Measurements from ENCODE around the gene CTSZ. TPM values are rescaled to one million over a fixed set of nuclear protein-coding genes. Genes with fewer than 3 reads are reported as not detected.
A peak's percentile ranks its signal among the peaks of the same experiment; 100 is the strongest.

CTSZ gene
- total and polyA plus RNA-seq, 2 of the 8 experiments (the other 6 are each of a cell fraction or from before 2014, with no cell fraction given) = 32.8 to 34.0 TPM

DNA sequence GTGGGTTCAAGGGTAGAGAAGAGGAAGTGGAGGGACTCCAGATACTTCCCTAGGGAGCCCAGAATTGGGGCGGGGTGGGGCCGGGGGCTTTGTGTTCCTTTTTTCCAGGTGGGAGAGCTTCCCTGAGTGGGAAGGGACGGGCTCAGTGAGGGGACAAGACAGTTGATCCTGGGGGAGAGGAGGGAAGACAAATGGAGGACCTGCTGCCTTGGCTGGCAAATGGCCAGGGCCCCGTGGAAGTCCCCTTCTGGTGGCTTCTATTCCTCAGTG lies 2.6 kb downstream of the CTSZ start:
- FAIRE-seq = no peak
- POLR2A ChIA-PET (ENCODE audit: partially characterized antibody) = no interaction called here
- TF ChIP-seq, protein P1, sequence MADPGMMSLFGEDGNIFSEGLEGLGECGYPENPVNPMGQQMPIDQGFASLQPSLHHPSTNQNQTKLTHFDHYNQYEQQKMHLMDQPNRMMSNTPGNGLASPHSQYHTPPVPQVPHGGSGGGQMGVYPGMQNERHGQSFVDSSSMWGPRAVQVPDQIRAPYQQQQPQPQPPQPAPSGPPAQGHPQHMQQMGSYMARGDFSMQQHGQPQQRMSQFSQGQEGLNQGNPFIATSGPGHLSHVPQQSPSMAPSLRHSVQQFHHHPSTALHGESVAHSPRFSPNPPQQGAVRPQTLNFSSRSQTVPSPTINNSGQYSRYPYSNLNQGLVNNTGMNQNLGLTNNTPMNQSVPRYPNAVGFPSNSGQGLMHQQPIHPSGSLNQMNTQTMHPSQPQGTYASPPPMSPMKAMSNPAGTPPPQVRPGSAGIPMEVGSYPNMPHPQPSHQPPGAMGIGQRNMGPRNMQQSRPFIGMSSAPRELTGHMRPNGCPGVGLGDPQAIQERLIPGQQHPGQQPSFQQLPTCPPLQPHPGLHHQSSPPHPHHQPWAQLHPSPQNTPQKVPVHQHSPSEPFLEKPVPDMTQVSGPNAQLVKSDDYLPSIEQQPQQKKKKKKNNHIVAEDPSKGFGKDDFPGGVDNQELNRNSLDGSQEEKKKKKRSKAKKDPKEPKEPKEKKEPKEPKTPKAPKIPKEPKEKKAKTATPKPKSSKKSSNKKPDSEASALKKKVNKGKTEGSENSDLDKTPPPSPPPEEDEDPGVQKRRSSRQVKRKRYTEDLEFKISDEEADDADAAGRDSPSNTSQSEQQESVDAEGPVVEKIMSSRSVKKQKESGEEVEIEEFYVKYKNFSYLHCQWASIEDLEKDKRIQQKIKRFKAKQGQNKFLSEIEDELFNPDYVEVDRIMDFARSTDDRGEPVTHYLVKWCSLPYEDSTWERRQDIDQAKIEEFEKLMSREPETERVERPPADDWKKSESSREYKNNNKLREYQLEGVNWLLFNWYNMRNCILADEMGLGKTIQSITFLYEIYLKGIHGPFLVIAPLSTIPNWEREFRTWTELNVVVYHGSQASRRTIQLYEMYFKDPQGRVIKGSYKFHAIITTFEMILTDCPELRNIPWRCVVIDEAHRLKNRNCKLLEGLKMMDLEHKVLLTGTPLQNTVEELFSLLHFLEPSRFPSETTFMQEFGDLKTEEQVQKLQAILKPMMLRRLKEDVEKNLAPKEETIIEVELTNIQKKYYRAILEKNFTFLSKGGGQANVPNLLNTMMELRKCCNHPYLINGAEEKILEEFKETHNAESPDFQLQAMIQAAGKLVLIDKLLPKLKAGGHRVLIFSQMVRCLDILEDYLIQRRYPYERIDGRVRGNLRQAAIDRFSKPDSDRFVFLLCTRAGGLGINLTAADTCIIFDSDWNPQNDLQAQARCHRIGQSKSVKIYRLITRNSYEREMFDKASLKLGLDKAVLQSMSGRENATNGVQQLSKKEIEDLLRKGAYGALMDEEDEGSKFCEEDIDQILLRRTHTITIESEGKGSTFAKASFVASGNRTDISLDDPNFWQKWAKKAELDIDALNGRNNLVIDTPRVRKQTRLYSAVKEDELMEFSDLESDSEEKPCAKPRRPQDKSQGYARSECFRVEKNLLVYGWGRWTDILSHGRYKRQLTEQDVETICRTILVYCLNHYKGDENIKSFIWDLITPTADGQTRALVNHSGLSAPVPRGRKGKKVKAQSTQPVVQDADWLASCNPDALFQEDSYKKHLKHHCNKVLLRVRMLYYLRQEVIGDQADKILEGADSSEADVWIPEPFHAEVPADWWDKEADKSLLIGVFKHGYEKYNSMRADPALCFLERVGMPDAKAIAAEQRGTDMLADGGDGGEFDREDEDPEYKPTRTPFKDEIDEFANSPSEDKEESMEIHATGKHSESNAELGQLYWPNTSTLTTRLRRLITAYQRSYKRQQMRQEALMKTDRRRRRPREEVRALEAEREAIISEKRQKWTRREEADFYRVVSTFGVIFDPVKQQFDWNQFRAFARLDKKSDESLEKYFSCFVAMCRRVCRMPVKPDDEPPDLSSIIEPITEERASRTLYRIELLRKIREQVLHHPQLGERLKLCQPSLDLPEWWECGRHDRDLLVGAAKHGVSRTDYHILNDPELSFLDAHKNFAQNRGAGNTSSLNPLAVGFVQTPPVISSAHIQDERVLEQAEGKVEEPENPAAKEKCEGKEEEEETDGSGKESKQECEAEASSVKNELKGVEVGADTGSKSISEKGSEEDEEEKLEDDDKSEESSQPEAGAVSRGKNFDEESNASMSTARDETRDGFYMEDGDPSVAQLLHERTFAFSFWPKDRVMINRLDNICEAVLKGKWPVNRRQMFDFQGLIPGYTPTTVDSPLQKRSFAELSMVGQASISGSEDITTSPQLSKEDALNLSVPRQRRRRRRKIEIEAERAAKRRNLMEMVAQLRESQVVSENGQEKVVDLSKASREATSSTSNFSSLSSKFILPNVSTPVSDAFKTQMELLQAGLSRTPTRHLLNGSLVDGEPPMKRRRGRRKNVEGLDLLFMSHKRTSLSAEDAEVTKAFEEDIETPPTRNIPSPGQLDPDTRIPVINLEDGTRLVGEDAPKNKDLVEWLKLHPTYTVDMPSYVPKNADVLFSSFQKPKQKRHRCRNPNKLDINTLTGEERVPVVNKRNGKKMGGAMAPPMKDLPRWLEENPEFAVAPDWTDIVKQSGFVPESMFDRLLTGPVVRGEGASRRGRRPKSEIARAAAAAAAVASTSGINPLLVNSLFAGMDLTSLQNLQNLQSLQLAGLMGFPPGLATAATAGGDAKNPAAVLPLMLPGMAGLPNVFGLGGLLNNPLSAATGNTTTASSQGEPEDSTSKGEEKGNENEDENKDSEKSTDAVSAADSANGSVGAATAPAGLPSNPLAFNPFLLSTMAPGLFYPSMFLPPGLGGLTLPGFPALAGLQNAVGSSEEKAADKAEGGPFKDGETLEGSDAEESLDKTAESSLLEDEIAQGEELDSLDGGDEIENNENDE (IDR thresholded peaks at IDR 0.05; ENCODE audit: insufficient replicate concordance, low read length) = no peak

More for the DNA sequence above, 2.6 kb downstream of the CTSZ start:
- H3K4me1 ChIP-seq (replicated peaks in 1 of 4; ENCODE audit: control insufficient read depth in 3 of 4, insufficient read depth in 4 of 4, low read length in 3 of 4) = peaks cover 0 to 8% (median 5%) of the 10 kb centered on the region in 4 experiments; a peak in 3 of 7 replicates
- no peak overlapping the region for H4K8ac ChIP-seq (ENCODE audit: extremely low read depth, insufficient read depth, low read length)
- no peak overlapping the region for H2BK120ac ChIP-seq (replicated peaks; ENCODE audit: low read depth, low read length)
- DNase-seq (ENCODE audit: low read depth in 1 of 2, low spot score in 2 of 2) = no peak
- H4K20me1 ChIP-seq (replicated peaks in 1 of 2; ENCODE audit: control insufficient read depth in 1 of 2, insufficient read depth in 2 of 2, low read length in 2 of 2) = peaks cover 0 to 6% of the 10 kb centered on the region in 2 experiments
- no peak overlapping the region for H2BK20ac ChIP-seq (ENCODE audit: low read length)
- no peaks in the 10 kb centered on the region for H3K79me1 ChIP-seq (ENCODE audit: low read depth, low read length)
- 83% methylated on average over 4 of the region's 4 CpGs; no CpG with 5 or more reads in 1 of the 2 experiments for WGBS, 2 experiments (ENCODE audit: extremely low coverage in 1 of 2, insufficient coverage in 1 of 2, insufficient read length in 1 of 2, insufficient replicate concordance in 2 of 2, low coverage in 1 of 2, low lambda C conversion rate in 2 of 2, missing lambda C conversion rate in 1 of 2)
- H3K27me3 ChIP-seq (replicated peaks in 1 of 4; ENCODE audit: control insufficient read depth in 3 of 4, extremely low read depth in 1 of 4, insufficient read depth in 3 of 4, low read length in 3 of 4) = peaks cover 0 to 12% (median 5%) of the 10 kb centered on the region in 4 experiments; a peak in 3 of 7 replicates
- H3K18ac ChIP-seq (ENCODE audit: extremely low read depth, low read length) = no peak overlapping the region
- H3K23ac ChIP-seq (ENCODE audit: insufficient read length) = no peak overlapping the region
- no peak overlapping the region for H2BK12ac ChIP-seq (ENCODE audit: low read depth, low read length)
- no peak overlapping the region for H3K14ac ChIP-seq (ENCODE audit: insufficient read length)
- no peak overlapping the region for H2AK5ac ChIP-seq (ENCODE audit: low read depth, low read length)
- no peak overlapping the region for H2AFZ ChIP-seq (ENCODE audit: low read length)
- no peak overlapping the region for H2BK15ac ChIP-seq (ENCODE audit: low read length)
- H3K4me2 ChIP-seq (ENCODE audit: insufficient read depth in 1 of 2, low read depth in 2 of 2, low read length in 2 of 2) = no peak overlapping the region
- CTCF ChIA-PET (ENCODE audit: partially characterized antibody) = interaction anchor here (1.2 kb wide), 1 partner anchor 121 kb away, joined by 4 read pairs; no protein-coding TSS in a partner anchor
- peak overlapping the region; percentile 26 for H3K56ac ChIP-seq (replicated peaks; ENCODE audit: insufficient read length, low read depth, low read length)
- no peaks in the 10 kb centered on the region for H3K9me3 ChIP-seq (ENCODE audit: insufficient read depth in 2 of 2, low read depth in 1 of 2, low read length in 1 of 2)
- no peak overlapping the region for H3K4ac ChIP-seq (replicated peaks; ENCODE audit: insufficient read length, low read depth, low read length)
- H4K5ac ChIP-seq (ENCODE audit: insufficient read length, low read depth, low read length) = no peak overlapping the region
- no peaks in the 10 kb centered on the region for H3K36me3 ChIP-seq (ENCODE audit: control insufficient read depth in 2 of 4, insufficient read depth in 4 of 4, low read length in 3 of 4)
- H3K4me3 ChIP-seq (ENCODE audit: extremely low read depth in 1 of 4, insufficient read depth in 2 of 4, low read depth in 3 of 4, low read length in 4 of 4) = no peak overlapping the region
- H3K9ac ChIP-seq (replicated peaks in 1 of 4; ENCODE audit: extremely low read depth in 1 of 4, low read depth in 3 of 4, low read length in 3 of 4) = no peak overlapping the region
- no peak overlapping the region for H4K91ac ChIP-seq (replicated peaks; ENCODE audit: insufficient read length, low read length)
- no peaks in the 10 kb centered on the region for H3K79me2 ChIP-seq (ENCODE audit: control insufficient read depth in 1 of 2, insufficient read depth in 2 of 2, low read length in 2 of 2)
- peaks cover 2% of the 10 kb centered on the region; the same call in 1 of the 2 replicates for H3K23me2 ChIP-seq (ENCODE audit: low read depth, low read length)
- H2BK5ac ChIP-seq (ENCODE audit: low read depth, low read length) = no peak overlapping the region
- H3K27ac ChIP-seq (ENCODE audit: low read depth, low read length) = no peak overlapping the region

All from H1 (cell line).